Left ventricle myocardium superior (tissue), 1 donor: ENCODE data around the gene CR1. TPM values are rescaled to one million over a fixed set of nuclear protein-coding genes. Genes with fewer than 3 reads are reported as not detected.
"Not testable (repeated sequence)": the region's sequence is repeated elsewhere in the genome, so short reads cannot be mapped to it uniquely, and the experiment has no call there.

Source experiments
- ATAC-seq: fragments of 200-7000 bp; cut with Tn5 transposase; one replicate; pipeline ENCODE4 v1.9.1; 2020; ENCODE audit warnings: mild to moderate bottlenecking, moderate library complexity
- DNase-seq: peaks from one replicate; pipeline ENCODE4 v3.0.0-alpha.2; 2020
- intact Hi-C: fragments of 100-400 bp; cut with micrococcal nuclease; formaldehyde crosslinking; loops from one replicate; pipeline ENCODE4 v1.11.0; 2022
- total RNA-seq: library from RNA; stranded (reverse); fragmentation: NEBNext Ultra II Directional; extraction: Animal tissue kit (Norgen Biotek cat#: 25700); gene quantifications from one replicate; pipeline ENCODE4 v1.2.1, GENCODE V29; 2021
- donor health status: DM: no; HTN: yes; CAD: no; lungs with severe emphysema.

The CR1 gene
- total RNA-seq, 1 donor from 2014 or later = 2.2 TPM

DNA sequence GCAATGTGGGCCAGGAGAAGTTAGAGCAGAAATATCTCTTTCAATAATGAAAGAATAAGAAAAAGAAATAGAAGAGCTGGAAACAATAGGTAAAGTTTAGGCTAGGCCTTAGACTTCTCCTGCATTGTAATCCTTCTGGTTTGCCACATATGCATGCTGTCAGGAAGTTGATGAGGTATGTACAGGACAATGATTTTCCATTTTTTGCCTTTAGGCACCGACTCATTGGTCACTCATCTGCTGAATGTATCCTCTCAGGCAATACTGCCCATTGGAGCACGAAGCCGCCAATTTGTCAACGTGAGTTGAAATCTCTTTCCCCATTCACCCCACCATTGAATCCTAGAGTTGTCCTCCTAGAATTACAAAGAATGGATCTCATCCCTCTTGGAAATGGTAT, 79.4 kb downstream of the CR1 start:
- intact Hi-C loops, DNase-seq, ATAC-seq: not testable (repeated sequence)

DNA sequence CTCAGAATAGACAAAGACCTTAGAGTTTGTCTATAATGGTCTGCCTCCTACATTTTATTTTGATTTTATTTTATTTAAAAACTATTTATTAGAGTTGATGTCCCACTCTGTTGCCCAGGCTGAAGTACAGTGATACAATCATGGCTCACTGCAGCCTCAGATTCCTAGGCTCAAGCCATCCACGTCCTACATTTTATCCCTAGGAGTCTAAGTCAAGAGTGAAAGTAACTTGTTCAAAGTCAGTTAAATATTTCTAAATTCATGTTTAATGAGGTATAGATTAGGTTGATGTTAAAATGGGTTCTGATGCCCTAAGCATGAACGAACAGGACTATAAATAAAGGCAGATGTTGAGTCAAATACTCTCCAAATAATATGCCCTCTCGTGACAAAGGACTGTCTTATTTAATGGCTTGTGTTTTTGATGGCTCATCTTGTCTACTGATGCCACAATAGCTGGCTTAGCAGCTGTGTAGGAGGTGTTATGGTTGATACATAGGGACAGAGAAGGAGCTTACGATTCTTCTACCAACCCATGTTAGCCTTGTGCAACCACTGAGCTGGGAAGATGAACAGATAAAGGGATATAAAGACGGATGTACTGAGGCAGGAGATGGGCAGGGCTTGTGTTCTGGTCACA, 83.0 kb downstream of the CR1 start:
- DNase-seq (no peak), ATAC-seq (no peak)
- intact Hi-C loops = no loop called here

DNA sequence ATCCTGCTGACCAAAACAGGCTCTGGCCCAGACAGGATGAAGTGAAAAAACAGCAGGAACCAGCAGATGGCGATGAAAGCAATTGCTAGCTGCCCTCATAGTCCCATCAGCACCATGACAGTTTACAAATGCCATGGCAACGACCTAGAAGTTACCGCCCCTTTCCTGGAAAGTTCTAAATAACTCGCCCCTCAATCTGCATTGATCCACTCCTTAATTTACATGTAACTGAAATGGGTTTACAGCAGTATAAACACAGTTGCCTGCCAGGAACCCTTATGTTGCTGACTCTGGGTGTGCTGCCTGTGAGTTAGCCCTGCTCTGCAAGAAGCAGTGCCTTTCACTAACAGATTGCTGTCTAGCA, 83.5 kb downstream of the CR1 start:
- ATAC-seq (peak; percentile 54), DNase-seq (no peak)
- intact Hi-C loops = no loop called here

DNA sequence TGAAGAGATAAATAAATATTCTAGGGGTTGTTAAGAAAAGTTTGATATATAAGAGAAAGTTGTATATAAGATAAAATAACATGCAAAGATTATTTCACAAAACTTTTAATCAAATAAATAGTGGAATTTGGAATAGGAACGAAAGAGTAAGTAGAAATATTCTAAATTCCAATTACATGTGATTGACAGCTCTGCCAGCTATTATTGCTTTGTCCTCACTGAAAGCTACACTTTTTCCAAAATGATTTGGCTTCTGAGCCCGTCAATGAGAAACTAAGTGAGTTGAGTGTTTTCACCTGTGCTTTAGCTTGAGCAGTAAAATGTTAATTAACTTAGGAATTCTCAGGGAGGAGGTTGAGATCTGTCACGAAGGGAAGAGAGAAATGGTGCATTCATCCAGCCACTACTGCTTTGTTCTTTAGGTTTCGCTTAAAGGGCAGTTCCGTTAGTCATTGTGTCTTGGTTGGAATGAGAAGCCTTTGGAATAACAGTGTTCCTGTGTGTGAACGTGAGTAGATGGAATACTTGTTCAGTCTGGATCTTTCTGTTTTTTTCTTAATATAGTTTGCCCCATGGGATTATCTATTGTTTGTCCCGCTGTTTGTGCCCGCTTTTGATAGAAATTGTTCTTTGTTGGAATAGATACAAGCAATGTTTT, 85.7 kb downstream of the CR1 start:
- intact Hi-C loops = no loop called here
- ATAC-seq (no peak), DNase-seq (no peak)

DNA sequence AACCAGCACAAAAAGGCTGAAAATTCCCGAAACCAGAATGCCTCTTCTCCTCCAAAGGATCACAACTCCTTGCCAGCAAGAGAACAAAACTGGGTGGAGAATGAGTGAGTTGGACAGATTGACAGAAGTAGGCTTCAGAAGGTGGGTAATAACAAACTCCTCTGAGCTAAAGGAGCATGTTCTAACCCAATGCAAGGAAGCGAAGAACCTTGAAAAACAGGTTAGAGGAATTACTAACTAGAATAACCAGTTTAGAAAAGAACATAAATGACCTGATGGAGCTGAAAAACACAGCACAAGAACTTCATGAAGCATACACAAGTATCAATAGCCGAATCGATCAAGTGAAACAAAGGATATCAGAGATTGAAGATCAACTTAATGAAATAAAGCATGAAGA, 93.5 kb downstream of the CR1 start:
- intact Hi-C loops, DNase-seq, ATAC-seq: not testable (repeated sequence)

DNA sequence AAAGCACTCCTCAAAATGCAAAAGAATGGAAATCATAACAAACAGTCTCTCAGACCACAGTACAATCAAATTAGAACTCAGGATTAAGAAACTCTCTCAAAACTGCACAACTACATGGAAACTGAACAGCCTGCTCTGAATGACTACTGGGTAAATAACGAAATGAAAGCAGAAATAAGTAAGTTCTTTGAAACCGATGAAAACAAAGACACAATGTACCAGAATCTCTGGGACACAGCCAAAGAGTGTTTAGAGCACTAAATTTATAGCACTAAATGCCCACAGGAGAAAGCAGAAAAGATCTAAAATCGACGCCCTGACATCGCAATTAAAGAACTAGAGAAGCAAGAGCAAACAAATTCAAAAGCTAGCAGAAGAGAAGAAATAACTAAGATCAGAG, 95.2 kb downstream of the CR1 start:
- ATAC-seq, DNase-seq, intact Hi-C loops: not testable (repeated sequence)

DNA sequence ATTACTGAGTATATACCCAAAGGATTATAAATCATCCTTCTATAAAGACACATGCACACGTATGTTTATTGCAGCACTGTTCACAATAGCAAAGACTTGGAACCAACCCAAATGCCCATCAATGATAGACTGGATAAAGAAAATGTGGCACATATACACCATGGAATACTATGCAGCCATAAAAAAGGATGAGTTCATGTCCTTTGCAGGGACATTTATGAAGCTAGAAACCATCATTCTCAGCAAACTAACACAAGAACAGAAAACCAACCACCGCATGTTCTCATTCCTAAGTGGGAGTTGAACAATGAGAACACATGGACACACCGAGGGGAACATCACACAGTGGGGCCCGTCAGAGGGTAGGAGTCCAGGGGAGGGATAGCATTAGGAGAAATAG, 98.1 kb downstream of the CR1 start:
- intact Hi-C loops, DNase-seq, ATAC-seq: not testable (repeated sequence)

DNA sequence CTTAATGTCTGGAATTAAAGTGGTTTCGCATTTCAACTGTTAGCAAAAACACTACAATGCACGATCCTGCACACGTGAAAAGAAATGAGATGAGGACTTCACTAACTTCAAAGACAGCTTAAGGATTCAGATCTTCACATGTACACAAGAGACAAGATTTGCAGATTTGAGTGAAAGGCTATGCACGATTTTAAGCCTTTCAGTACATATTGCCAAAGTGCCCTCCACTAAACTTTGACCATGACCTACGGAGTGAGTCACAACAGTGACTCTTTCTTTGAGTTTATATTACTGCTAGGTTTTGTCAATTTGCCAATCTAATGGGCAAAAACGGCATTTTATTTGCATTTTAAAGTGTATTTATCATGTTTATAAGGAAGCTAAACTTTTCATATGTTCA, 107.8 kb downstream of the CR1 start:
- intact Hi-C loops = no loop called here
- no peak for DNase-seq
- ATAC-seq = no peak

DNA sequence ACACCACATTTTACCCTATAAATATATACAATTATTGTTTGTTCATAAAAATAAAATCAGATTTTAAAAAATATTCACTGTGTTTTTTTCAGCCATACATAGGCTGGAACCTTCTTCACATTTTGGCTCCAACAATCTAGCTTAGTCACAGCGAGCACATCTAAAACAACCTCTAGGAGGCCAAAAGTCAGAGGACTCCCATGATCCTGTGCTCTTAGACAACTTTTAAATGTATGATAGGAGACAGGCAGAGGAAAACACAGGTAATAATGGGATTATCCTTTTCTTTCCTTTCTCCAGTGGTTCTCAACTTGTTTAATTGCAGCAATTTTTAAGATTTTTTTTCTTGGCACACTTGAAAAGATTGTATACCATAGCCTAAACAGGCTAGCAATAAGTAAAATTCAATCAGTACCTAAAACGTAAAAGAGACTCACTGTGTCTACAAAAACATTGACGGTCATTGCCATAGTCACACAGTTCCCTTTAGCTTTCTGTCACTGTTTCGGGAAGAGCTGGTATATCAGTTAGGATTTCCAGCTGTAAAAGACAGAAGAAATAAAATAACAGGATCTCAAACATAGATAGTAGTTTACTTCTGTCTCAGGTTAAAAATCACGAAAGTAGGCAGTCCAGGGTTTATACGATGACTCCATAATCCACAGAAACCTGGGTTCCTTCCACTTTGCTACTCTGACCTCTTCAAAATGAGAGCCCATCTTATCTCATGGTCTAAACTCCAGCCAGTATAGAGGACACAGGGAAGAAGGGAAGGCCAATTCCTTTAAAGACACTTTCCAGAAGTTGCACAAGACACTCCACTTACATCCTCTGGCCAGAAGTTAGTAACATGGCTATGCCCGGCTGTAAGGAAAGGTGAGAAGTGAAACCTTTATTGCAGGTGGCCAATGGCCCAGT, 109.7 kb downstream of the CR1 start:
- no peak for ATAC-seq
- no peak for DNase-seq
- intact Hi-C loops = no loop called here

DNA sequence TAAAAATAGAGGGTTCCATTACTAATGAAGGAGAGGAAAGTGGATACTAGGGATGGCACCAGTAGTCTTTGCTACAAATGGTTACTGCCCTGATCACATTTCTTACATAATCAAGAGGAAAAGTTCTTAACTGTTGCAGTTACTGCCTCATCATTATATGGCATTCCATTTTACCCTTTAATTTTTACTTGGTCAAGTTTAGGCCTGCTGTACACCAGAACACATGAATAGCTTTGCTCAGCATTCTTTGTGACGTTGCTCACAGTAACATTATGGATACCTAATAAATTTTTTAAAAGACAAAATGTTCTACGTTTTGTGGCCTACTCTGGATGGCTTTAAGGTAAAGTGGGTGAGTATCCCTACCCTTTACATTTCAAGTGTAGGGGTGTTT, 110.4 kb downstream of the CR1 start:
- no peak for ATAC-seq
- DNase-seq = no peak
- intact Hi-C loops = no loop called here

DNA sequence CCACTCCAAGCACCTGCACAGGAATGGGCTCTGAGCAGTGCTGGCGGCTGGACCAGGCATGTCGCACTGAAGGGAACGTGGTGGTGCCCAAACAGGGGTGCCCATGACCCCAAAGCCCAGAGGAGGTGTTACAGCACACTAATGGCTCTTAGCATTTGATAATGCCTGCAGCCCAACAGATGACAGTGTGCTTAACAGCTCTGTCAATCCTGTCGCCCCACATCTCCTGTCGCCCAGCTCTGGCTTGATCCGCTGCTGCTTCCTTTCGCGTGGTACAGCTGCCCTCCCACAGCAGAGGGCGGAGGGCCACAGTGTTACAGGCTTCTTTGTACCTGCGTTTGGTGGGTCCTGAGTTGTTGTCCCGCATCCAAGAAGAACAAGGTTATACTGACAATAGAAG, 116.8 kb downstream of the CR1 start:
- DNase-seq (no peak), ATAC-seq (no peak)
- intact Hi-C loops = no loop called here

DNA sequence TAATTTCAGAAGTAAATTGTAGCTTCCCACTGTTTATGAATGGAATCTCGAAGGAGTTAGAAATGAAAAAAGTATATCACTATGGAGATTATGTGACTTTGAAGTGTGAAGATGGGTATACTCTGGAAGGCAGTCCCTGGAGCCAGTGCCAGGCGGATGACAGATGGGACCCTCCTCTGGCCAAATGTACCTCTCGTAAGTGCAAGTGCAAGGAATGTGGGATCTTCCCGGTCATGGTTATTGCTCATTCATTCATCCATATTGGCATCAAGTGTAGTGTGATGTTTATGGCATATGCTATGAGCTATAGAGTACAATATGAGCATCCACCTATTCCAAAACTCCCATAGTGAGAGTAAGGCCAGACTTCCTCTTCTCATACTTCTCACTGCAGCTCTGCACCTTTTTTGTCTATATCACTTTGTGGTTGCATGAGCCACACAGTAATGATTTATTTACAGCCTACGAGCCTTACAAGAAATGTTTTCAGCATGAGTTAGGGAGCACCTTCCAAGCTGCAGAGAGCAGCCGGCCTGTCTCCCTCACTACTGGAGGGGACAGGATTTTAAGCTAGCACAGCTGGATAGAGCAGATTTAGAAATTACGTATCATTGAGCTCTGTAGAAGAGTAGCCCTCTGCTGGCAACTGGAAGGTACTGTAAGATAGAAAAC, 124.0 kb downstream of the CR1 start:
- ATAC-seq (peak; percentile 73), DNase-seq (no peak)
- intact Hi-C loops = no loop called here

DNA sequence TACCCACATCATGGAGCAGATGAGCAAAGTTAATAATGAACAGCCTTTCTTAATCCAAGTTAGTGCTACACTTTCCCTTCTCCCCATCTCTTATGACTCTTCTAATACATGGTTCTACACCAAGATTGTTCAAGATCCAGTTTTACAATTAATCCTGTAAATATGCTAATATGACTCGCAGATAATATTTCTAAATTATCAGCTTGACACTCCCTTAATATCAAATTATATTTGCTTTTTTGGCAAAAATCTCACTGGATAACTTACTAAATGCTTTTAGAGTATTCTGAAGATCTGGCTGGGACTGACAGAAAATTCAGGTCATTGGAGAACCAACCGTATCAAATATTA, 124.6 kb downstream of the CR1 start:
- no peak for DNase-seq
- no peak for ATAC-seq
- intact Hi-C loops = no loop called here

DNA sequence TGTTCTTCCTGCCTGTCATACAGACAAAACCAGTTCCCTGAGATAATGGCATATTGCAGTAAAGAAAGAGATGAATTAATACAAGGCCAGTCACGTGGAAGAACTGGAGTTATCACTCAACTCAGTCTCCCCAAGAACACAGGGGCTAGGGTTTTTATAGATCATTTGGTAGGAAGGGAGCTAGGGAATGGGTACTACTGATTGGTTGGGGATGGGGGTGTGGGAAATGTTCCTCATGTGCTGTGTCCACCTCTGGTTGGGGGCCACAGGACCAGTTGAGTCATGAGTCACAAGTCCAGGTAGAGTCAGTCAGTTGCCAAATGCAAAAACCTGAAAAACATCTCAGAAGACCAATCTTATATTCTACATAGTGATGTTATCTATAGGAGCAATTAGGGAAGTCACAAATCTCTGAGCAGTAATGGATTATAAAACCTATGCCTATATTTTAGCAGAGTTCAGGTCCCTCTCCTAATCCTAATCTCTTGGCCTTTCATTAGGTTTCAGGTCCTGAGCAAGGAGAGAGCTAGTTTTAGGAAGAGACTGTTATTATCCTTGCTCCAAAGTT, 129.6 kb downstream of the CR1 start:
- ATAC-seq, intact Hi-C loops, DNase-seq: not testable (repeated sequence)

DNA sequence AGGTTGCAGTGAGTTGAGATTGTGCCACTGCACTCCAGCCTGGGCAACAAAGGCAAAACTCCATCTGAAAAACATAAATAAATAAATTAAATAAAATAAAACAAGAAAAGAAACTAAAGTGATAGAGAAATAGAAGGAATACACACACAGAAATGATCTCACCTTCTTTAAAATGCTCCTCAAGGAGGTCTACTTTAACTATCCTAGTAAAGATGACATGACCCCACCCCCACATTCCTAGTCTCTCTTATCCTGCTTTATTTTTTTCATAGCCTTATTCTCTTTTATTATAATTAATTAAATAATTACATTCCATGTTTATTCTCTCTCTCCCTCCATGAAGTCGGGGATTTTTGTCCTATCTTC, 131.0 kb downstream of the CR1 start:
- no peak for DNase-seq
- ATAC-seq = no peak
- intact Hi-C loops = no loop called here

DNA sequence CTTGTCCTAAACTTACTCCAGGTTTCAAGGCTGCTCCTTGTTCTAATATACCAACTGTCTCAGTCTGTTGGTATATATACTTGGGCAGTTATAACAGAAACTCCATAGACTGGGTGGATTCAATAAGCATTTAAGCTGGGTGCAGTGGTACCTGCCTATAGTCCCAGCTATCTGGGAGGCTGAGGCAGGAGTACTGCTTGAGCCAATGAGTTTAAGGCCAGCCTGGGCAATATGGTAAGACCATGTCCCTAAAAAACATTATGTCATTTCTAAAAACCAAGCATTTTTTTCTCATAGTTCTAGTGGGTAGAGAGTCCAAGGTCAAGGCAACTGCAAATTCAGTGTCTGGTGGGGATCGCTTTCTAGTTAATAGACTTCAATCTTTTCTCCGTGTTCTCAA, 131.5 kb downstream of the CR1 start:
- no peak for ATAC-seq
- intact Hi-C loops = no loop called here
- no peak for DNase-seq

DNA sequence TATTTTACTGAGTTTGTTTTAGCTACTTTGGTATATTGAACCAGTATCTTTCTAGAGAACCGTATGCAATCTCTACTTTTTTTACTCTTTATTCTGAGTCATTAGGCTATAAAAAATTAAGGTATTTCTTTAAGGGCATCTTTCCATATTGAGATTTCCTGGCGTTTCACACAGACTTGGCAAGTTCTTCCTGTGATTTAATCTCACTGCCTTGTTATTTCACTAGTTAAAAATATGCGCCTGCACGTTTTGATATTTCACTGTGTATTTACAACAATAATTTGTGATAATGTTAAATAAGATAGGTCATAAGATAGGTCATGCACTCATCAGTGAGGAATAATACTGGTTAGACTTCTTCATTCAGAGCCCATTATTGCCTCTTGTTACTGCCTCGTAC, 132.8 kb downstream of the CR1 start:
- no peak for DNase-seq
- intact Hi-C loops = no loop called here

DNA sequence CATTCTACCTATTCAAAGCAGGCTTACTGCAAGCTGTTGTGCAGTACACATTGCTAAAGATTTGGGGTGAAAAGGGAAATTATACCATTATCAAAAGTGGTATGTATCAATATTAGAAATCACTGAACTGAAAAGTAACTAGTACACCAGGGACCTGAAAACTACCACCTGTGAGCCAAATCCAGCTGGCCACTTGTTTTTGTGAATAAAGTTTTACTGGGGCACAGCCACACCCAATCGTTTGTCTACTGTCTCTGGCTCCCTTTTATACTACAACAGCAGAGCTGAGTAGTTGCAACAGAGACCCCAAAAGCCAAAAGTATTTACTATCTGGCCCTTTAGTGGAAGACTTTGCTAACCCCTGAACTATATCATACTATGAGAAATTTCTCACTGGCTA, 135.2 kb downstream of the CR1 start:
- no peak for DNase-seq
- no peak for ATAC-seq
- intact Hi-C loops = no loop called here

More for the DNA sequence above, 132.8 kb downstream of the CR1 start:
- ATAC-seq = no peak

DNA sequence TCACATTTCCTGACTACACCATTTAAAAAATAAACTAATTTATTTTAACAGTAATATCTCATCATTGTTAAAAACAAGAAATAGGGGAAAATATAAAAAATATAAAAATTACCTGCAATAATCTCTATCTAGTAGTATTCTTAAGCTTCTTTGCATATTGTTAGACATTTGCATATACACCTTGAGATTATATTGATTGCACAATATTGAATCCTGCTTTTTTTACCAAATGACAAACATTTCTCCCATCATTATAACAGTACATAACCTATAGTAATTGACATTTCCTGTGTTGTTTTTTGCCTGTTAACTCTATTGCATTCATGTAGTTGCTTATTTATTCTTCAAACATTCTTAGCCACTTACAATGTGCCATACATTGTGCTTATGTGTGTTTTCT, 137.3 kb downstream of the CR1 start:
- no peak for ATAC-seq
- no peak for DNase-seq
- intact Hi-C loops = no loop called here
